Measurements from ENCODE around the gene DNTT.

Gene DNTT

DNA sequence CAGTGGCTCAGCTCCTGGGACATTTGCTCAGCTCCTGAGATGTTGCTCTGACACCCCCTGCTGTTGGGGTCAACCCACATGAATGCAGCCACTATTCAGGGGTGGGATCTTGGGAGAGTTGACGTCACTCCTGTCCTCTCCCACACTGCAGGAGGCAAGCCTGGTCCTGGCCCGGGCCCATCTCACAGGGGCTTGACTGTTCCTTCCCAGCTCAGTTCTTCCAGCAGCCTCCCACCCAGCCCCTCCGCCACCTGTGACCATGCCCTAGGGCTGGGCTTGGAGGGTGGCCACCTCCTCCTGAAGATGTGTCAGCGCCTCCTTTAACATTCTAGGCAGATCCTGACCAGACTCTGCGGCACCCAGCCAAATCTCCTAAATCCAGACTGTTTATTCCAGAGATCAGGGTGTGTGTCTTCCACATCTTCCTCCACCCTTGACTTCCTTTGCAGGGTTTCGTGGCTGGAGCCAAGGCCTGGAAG lies 73.6 kb downstream of the DNTT start:
- DNase-seq (ENCODE audit: low read depth in 2 of 2) = no peak

DNA sequence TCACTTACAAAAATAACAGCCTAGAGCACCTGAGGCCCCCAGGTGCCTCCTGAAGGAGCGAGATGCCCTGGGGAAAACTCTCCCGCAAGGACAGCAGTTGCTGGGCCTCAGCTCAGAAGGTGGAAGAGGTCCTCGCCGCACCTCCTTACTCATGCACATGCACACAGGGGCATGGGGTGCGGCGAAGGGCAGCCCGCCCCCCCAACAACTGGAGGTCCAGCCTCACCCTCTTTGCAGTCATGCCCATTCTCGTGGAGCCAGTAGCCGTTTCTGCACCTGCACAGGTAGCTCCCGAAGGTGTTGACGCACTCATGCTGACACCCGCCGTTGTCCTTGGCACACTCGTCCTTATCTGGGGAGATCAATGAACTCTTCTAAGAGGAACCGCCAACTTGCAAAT lies 74.5 kb downstream of the DNTT start:
- DNase-seq (ENCODE audit: low read depth in 2 of 2) = no peak

DNA sequence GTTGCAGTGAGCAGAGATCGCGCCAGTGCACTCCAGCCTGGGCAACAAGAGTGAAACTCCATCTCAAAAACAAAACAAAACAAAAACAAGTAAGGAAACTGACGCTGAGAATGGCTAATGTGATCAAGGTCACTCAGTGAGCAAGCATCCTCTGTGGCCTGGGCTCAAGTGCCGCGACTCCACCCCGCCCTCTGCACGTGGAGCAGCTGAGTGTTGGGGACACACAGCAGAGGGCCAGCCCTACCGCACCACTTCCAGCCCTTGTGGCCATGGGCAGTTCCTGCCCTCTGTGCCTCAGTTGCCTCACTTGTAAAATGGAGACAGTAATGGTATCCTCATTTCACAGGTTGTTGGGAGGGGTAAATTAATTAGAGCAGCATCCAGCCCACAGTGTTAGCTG lies 75.5 kb downstream of the DNTT start:
- no peak for DNase-seq (ENCODE audit: low read depth in 2 of 2)

DNA sequence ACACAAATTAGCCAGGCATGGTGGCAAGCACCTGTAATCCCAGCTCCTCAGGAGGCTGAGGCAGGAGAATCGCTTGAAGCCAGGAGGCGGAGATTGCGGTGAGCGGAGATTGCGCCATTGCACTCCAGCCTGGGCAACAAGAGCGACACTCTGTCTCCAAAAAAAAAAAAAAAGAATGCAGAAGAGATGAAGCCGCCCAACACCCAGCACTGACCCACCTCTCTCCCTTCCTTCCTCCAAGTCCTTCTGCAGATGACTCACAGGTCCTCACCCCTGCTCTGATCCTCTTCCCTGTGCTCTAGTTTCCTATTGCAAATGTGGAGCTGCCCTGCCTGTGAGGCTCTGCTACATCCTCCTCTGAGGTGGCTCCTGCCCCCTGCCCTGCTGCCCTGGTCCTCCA lies 76.6 kb downstream of the DNTT start:
- no peak for DNase-seq (ENCODE audit: low read depth in 2 of 2)

DNA sequence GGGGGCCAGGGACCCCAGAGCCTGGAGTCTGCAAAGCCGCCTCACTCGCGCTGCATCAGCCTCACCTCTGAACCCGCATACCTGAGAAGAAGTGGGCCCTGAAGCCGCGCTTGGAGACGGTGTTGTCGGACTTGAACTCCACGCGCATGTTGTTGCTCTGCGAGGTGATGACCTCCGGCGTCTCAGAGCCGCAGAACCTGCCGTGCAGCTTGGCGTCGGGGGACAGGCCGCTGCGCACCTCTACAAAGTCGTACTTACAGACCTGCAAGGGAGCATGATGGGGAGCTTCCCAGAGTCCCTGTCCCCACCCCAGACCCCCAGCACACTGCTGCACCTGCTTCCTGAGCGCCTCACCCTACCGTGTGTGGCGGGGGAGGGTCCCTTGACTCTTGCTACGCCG lies 80.3 kb downstream of the DNTT start:
- DNase-seq (ENCODE audit: low read depth in 2 of 2) = no peak

DNA sequence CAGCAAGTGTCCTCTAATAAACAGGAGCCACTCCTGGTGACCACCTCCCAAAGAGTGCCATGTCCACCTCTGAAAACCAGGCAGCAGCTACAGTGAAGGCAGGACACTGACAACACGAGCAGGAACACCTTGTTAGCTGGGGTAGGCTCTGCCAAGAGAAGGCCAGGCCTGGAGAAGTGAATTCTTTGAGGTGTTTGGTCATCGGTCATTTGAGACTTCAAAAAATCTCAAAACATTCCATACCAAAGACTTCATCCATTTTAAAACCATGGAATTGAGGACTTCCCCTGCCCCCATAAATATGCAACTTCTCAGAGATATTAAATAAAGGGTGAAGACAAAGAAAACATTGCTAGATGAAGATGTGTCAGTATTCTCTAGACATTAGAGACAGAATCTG lies 82.9 kb downstream of the DNTT start:
- no peak for DNase-seq (ENCODE audit: low read depth in 2 of 2)

DNA sequence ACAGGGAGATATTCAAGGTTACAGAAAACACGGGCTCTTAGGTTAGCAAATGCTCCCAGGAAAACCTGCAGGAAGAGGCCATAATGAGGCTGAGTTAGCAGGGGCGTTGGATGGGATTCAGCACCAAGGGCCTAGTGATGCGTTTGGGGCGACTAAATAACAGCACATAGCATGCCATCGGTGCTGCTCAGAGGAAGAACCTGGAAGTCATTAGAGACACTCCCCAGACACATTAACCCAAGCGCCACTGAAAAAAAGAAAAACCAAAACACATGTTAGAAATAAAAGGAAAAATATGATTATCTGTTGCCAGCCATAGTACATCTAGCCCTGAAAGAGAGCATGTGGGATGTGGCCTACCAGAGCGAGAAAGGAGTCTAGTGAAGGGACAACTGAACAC lies 83.4 kb downstream of the DNTT start:
- DNase-seq (ENCODE audit: low read depth in 2 of 2) = no peak
